GM21528 (cell line): ENCODE results near the gene AKR1A1.
"Not testable (repeated sequence)": the region's sequence is repeated elsewhere in the genome, so short reads cannot be mapped to it uniquely, and the experiment has no call there.

ENCODE experiments used
- ATAC-seq: cut with Tn5 transposase; IDR thresholded peaks from one replicate; pipeline ENCODE4 v1.9.1; 2021; ENCODE audit warnings: mild to moderate bottlenecking, moderate library complexity; ENCODE audit not compliant: unreplicated experiment, low FRiP score

The AKR1A1 gene

GRCh38 chr1:45522324-45523104 is 28.1 kb upstream of the AKR1A1 start:
- ATAC-seq, result no peak

GRCh38 chr1:45523516-45523915 is 27.1 kb upstream of the AKR1A1 start:
- not testable (repeated sequence) for ATAC-seq

- ATAC-seq, result not testable (repeated sequence)
Observed at GRCh38 chr1:45523975-45524374, 26.7 kb upstream of the AKR1A1 start.

- ATAC-seq, result no peak
Observed at GRCh38 chr1:45526135-45526644, 24.4 kb upstream of the AKR1A1 start.

- no peak for ATAC-seq
Observed at GRCh38 chr1:45530632-45531135, 19.9 kb upstream of the AKR1A1 start.

GRCh38 chr1:45531873-45532272 is 18.8 kb upstream of the AKR1A1 start:
- ATAC-seq, result no peak

- no peak for ATAC-seq
Observed at GRCh38 chr1:45535988-45536766, 14.4 kb upstream of the AKR1A1 start.

GRCh38 chr1:45536886-45537285 is 13.7 kb upstream of the AKR1A1 start:
- ATAC-seq, result no peak

- ATAC-seq, result no peak
Observed at GRCh38 chr1:45541193-45541592, 9.4 kb upstream of the AKR1A1 start.

- ATAC-seq, result no peak
Observed at GRCh38 chr1:45542591-45542990, 8.0 kb upstream of the AKR1A1 start.

GRCh38 chr1:45543581-45544417 is 6.8 kb upstream of the AKR1A1 start:
- no peak for ATAC-seq

- ATAC-seq, result no peak
Observed at GRCh38 chr1:45544530-45544929, 6.1 kb upstream of the AKR1A1 start.

- peak; percentile 56 for ATAC-seq
Observed at GRCh38 chr1:45545019-45545493, 5.6 kb upstream of the AKR1A1 start.

GRCh38 chr1:45545553-45546310 is 4.9 kb upstream of the AKR1A1 start:
- no peak for ATAC-seq

- no peak for ATAC-seq
Observed at GRCh38 chr1:45551684-45552083, 1.1 kb downstream of the AKR1A1 start.

- no peak for ATAC-seq
Observed at GRCh38 chr1:45552331-45552730, 1.7 kb downstream of the AKR1A1 start.

- no peak for ATAC-seq
Observed at GRCh38 chr1:45554198-45554597, 3.6 kb downstream of the AKR1A1 start.

GRCh38 chr1:45557422-45557944 is 6.9 kb downstream of the AKR1A1 start:
- ATAC-seq, result no peak

- no peak for ATAC-seq
Observed at GRCh38 chr1:45563843-45564242, 13.2 kb downstream of the AKR1A1 start.
